GM18511 (cell line): ENCODE results near the gene CNPY4.

ENCODE experiments used
- ATAC-seq: cut with Tn5 transposase; IDR thresholded peaks from one replicate; pipeline ENCODE4 v1.9.1; 2021; ENCODE audit warnings: mild to moderate bottlenecking, moderate library complexity; ENCODE audit not compliant: unreplicated experiment

Gene CNPY4

GRCh38 chr7:100166317-100166940, 47.0 kb downstream of the CNPY4 start:
- ATAC-seq, result no peak

GRCh38 chr7:100166970-100167911, 47.8 kb downstream of the CNPY4 start:
- ATAC-seq, result no peak

DNA sequence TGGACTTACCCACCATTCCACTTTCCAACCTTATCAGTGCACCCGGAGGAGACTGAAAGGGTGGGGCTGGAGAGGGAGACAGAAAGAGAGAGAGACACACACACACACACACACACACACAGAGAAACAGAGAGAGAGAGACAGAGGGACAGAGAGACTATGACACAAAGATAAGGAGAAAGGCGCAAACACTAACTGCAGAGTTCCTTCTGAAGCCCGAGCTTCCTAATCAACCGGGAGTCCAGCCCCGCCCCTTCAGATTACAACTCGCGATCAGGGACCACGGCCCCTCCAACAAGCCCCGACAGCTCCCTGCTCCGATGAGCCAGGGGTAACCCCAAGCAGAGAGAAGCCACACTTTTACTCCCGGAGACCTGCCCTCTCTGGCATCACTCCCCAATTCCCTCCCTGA, 48.5 kb downstream of the CNPY4 start:
- no peak for ATAC-seq

- ATAC-seq, result no peak
These were observed 49.9 kb downstream of the CNPY4 start for GRCh38 chr7:100169147-100169850.

DNA sequence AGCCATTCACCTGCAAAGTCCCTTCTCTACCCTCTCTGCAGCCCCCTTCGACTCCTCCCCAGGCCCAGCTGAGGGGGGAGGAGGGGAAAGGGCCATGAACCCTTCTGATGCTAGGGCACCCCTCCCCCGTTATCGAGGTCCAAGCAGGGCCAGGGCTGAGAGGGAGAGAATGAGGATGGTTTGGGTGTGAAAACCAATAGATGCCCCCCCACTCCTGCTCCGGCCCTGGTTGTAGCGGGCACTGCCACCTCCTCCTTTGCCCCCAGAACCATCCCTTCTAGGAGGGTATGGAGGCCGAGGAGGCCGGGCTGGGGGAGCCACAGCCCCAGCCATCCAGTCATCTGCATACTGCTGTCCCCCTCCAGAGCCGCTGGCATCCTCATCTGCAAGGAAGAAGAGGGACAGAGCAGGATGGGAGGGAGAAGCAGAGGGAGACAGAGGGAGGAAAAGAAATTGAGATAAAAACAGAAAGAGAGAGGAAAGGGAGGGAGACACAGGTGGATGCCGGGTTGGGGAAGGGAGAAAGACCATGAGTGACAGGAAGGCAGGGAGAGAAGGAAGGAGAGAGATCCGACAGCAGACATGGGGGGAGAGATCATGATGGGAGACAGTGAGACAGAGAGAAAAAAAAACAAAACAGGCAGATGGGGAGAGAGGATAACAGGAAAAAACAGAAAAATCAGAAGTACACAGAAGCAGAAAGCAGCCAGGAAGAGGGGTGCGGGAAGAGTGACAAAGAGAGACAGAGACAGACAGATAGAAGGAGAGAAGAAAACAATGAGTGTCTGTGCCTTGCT, 50.9 kb downstream of the CNPY4 start:
- ATAC-seq, result no peak

DNA sequence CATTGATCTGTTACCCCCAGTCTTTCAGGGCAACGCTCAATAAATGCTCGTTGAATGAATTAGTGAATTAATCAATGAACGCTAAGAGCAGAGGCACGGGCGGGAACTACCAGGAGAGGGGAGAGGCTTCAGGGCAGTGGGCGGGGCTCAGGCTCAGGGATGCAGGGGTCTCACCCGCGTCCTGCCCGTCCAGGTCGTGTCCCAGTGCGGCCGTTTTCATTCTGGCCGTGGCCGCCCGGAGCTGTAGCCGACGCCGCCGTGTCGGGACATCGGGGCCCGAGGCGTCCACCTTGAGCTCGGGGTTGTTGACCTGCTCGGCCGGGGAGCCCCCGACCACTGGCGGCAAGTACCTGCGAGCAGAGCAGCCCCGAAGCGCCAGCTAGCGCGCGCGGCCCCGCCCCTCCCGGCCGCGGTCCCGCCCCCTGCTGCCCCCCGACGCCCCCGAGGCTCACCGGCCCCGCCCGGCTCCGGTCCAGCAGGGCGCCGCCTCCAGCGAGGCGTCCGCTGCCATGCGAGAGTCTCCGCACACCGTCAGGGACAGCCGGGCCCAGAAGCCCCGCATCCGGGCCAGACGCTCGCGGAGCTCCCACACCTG, 51.8 kb downstream of the CNPY4 start:
- ATAC-seq, result no peak

- ATAC-seq, result no peak
These were observed 52.4 kb downstream of the CNPY4 start for GRCh38 chr7:100171840-100172239.

DNA sequence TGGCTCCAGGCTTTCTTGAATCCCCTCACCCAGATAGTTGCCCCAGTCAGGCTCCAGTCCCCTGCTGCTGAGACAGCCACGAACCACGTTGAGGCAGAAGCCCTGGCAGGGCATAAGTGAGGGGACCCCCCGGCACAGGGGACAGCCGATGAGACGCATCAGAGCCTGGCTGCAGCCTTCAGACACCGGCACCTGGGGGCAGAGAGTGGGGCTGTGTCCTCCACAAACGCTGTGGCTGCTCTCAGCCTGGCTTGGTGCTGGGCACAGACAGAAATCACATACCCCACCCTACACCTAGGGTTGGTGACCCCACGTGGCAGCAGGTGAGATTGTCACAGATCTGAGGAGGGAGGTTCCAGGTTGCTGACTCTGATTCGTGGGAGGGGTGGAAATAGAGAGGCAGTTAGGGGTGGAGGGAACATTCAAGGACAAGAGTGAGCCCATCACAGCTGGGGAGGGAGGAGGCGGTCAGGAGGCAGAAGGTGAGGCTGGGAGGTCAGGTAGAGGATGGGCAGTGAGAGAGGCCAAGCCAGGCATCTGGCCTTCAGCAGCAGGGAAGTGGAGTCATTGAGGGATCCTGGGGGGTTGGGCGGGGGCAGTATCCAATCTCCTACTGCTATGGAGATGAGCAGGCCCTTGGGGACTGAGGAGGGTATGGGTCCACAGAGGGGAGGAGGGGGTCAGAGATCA, 54.5 kb downstream of the CNPY4 start:
- ATAC-seq, result no peak

- ATAC-seq, result no peak
These were observed 55.1 kb downstream of the CNPY4 start for GRCh38 chr7:100174582-100174981.
